ENCODE data around the gene PTPN1.

DNA sequence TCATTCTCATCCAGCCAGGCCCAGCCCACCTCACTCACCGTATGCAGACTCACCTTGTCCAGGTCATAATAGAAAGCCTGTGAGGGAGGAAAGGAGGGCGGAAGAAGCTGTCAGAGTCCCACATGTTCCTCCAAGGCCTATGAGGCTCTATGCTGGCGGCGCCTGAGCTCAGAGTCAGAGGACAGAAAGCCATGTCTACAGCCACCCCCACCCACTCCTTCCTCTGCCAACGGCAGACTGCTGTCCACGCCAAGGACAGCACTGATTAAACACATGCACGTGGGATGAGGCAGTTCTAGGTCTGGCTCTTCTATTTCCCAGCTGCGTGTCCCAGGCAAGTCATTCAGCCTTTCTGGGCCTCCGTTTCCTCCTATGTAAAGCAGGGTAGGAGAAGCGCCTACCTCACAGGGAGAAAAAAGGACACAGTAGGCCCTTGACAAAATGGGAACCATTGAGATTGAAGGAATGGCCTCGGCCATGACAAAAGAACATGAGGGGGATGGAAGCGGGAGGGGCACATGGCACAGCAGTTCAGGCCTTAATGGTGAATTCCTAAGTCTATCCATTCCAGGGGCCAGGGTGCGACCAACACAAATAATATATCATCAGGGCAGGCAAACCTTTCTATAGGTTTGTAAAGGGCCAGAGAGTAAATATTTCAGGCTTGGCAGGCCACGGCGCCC is 101.1 kb downstream of the PTPN1 start:
- TF ChIP-seq RCOR1 (IDR thresholded peaks at IDR 0.05; ENCODE audit: low read length) (no peak), TEAD4 (IDR thresholded peaks at IDR 0.05; ENCODE audit: borderline replicate concordance, insufficient read depth) (no peak), CHD2 (IDR thresholded peaks at IDR 0.05; ENCODE audit: low read length, partially characterized antibody) (no peak), POLR2AphosphoS5 (IDR thresholded peaks at IDR 0.05; ENCODE audit: low read depth, low read length) (no peak), TCF12 (IDR thresholded peaks at IDR 0.05) (no peak), EP300 (IDR thresholded peaks at IDR 0.05; ENCODE audit: borderline replicate concordance in 1 of 2, low read depth in 1 of 2, low read length in 1 of 2) (no peak), MXI1 (IDR thresholded peaks at IDR 0.05; ENCODE audit: low read depth, low read length) (no peak), EZH2phosphoT487 (IDR thresholded peaks at IDR 0.05; ENCODE audit: borderline replicate concordance, low read depth) (no peak), NFIC (IDR thresholded peaks at IDR 0.05; ENCODE audit: borderline replicate concordance) (no peak)
- TF ChIP-seq, protein P1, sequence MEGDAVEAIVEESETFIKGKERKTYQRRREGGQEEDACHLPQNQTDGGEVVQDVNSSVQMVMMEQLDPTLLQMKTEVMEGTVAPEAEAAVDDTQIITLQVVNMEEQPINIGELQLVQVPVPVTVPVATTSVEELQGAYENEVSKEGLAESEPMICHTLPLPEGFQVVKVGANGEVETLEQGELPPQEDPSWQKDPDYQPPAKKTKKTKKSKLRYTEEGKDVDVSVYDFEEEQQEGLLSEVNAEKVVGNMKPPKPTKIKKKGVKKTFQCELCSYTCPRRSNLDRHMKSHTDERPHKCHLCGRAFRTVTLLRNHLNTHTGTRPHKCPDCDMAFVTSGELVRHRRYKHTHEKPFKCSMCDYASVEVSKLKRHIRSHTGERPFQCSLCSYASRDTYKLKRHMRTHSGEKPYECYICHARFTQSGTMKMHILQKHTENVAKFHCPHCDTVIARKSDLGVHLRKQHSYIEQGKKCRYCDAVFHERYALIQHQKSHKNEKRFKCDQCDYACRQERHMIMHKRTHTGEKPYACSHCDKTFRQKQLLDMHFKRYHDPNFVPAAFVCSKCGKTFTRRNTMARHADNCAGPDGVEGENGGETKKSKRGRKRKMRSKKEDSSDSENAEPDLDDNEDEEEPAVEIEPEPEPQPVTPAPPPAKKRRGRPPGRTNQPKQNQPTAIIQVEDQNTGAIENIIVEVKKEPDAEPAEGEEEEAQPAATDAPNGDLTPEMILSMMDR (IDR thresholded peaks at IDR 0.05): no peak
